Esophagus muscularis mucosa (tissue), 4 donors: ENCODE measurements around the gene CACNB4.
A peak's percentile ranks its signal among the peaks of the same experiment; 100 is the strongest.

Experiments
- EP300 ChIP-seq: sonication (generic); formaldehyde crosslinking; IDR thresholded peaks from one replicate; pipeline ENCODE4 v1.6.1; 2017; ENCODE audit warnings: antibody characterized with exemption
- POLR2A ChIP-seq: fragments of 450-650 bp; IDR thresholded peaks from one replicate; pipeline ENCODE4 v1.6.1; 2017; ENCODE audit warnings: antibody characterized with exemption, moderate library complexity, mild to moderate bottlenecking, low read depth
- POLR2AphosphoS5 ChIP-seq, 2 donors: sonication (generic); formaldehyde crosslinking; IDR thresholded peaks; one replicate each; pipeline ENCODE4 v1.6.1; 2017; ENCODE audit warnings: antibody characterized with exemption in 2 of 2
- TF ChIP-seq, protein P1 (sequence below), 3 experiments: fragments of 200-600 bp in 2 of 3; fragments of 450-650 bp in 1 of 3; sonication (generic) in 2 of 3; IDR thresholded peaks; one replicate each; pipeline ENCODE4 v1.5.1; 2017 to 2019; ENCODE audit warnings: antibody characterized with exemption in 3 of 3, mild to moderate bottlenecking in 2 of 3, moderate library complexity in 1 of 3

DNA sequence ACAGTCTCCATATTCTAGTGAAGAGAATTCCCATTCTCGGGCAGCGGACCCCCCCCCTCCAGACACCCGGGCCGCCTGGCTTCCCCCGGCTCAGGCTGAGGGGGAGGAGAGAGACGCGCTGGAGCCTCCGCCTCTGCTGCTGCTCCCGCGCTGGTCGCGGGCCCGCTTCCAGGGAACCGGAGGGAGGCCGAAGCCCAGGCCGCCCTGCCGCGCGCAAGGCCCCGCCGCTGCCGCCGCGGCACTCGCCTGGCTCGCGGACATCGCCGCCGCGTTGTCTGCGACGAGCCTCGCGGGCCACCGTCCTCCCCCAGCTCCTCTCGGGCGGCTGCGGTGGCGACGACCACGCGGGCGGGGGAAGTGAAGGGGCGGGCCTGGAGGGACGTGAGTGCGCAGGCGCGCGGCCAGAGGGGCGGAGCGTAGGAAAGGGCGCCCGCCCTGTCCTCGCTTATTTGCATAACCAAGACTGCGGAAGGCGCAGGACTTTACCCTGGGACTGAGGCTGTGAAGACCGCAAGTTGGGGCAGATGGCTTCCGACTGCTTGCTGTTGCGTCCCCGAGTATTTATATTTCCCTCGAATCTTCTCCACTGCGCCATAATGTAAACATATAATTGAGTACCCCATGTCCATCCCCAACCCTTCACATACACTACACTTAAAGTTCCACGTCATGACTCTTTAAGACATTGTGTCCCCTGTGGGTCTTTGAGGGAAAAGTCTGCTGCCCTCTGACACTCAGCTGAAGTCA is 270.5 kb downstream of the CACNB4 start, which contains the start of gene ARL5A:
- TF ChIP-seq, protein P1, sequence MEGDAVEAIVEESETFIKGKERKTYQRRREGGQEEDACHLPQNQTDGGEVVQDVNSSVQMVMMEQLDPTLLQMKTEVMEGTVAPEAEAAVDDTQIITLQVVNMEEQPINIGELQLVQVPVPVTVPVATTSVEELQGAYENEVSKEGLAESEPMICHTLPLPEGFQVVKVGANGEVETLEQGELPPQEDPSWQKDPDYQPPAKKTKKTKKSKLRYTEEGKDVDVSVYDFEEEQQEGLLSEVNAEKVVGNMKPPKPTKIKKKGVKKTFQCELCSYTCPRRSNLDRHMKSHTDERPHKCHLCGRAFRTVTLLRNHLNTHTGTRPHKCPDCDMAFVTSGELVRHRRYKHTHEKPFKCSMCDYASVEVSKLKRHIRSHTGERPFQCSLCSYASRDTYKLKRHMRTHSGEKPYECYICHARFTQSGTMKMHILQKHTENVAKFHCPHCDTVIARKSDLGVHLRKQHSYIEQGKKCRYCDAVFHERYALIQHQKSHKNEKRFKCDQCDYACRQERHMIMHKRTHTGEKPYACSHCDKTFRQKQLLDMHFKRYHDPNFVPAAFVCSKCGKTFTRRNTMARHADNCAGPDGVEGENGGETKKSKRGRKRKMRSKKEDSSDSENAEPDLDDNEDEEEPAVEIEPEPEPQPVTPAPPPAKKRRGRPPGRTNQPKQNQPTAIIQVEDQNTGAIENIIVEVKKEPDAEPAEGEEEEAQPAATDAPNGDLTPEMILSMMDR (IDR thresholded peaks at IDR 0.05) = peak in 1 of 3 experiments; percentile 18
- TF ChIP-seq POLR2A = peak; percentile 57
- TF ChIP-seq POLR2AphosphoS5 (IDR thresholded peaks at IDR 0.05) = peak; percentile 95 to 97
- no peak for TF ChIP-seq EP300
